Measurements from ENCODE around the gene C2orf92. TPM values are rescaled to one million over a fixed set of nuclear protein-coding genes. Genes with fewer than 3 reads are reported as not detected.

C2orf92 gene
- total RNA-seq, 2 donors from 2014 or later, result 21.3 to 47.1 TPM

DNA sequence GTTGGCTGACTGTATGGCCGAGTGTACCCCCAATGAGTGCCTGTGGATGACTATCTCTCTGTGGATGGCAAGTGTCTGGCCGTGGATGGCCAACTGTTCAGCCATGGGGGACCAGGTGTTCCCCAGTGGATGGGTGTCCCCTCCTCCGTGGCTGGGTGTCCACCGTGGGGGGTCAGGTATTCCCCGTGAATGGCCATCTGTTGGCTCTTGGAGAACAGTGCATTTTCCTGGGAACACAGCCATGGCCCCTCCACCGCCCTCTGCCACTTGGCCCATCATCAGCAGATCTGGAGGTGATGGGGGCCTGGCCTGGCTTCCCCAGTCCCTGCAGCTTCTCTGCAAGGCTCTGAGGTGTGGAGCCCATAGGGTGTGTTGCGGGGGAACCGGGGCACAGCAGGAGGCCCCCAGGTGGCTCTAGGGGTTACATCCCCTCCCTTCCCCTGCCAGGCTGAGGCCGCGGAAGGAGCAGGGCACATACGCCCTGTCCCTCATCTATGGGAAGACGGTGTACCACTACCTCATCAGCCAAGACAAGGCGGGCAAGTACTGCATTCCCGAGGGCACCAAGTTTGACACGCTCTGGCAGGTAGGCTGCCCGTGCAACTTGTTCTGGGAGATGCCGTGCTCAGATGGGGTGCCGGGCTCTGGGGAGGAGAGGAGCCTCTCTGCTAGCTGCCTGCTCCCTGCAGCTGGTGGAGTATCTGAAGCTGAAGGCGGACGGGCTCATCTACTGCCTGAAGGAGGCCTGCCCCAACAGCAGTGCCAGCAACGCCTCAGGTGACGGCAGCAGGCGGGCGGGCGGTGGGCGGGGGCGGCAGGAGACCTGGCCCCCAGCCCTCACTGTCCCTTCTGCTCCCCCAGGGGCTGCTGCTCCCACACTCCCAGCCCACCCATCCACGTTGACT lies 63.2 kb downstream of the C2orf92 start:
- no peak overlapping the region for H3K4me3 ChIP-seq
- TF ChIP-seq, protein P1, sequence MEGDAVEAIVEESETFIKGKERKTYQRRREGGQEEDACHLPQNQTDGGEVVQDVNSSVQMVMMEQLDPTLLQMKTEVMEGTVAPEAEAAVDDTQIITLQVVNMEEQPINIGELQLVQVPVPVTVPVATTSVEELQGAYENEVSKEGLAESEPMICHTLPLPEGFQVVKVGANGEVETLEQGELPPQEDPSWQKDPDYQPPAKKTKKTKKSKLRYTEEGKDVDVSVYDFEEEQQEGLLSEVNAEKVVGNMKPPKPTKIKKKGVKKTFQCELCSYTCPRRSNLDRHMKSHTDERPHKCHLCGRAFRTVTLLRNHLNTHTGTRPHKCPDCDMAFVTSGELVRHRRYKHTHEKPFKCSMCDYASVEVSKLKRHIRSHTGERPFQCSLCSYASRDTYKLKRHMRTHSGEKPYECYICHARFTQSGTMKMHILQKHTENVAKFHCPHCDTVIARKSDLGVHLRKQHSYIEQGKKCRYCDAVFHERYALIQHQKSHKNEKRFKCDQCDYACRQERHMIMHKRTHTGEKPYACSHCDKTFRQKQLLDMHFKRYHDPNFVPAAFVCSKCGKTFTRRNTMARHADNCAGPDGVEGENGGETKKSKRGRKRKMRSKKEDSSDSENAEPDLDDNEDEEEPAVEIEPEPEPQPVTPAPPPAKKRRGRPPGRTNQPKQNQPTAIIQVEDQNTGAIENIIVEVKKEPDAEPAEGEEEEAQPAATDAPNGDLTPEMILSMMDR (IDR thresholded peaks at IDR 0.05), result no peak
- TF ChIP-seq POLR2A (IDR thresholded peaks at IDR 0.05), result no peak
- DNase-seq (no peak), ATAC-seq (no peak)
- 89 to 100% methylated on average over 1 to 28 of the region's 28 CpGs for WGBS, 2 donors
- H3K27ac ChIP-seq, result no peak overlapping the region
- H3K4me1 ChIP-seq, result no peaks in the 10 kb centered on the region
- H3K27me3 ChIP-seq, result no peaks in the 10 kb centered on the region
- peaks cover 0 to 11% (median 0%) of the 10 kb centered on the region in 3 donors for H3K9me3 ChIP-seq
- intact Hi-C loops (cut with DNase I), result loop anchor here (10.0 kb wide), 1 partner anchor 652 kb away; no protein-coding TSS in a partner anchor
- no peaks in the 10 kb centered on the region for H3K36me3 ChIP-seq (replicated peaks in 1 of 2; ENCODE audit: insufficient read depth in 1 of 2, low read depth in 2 of 2)

DNA sequence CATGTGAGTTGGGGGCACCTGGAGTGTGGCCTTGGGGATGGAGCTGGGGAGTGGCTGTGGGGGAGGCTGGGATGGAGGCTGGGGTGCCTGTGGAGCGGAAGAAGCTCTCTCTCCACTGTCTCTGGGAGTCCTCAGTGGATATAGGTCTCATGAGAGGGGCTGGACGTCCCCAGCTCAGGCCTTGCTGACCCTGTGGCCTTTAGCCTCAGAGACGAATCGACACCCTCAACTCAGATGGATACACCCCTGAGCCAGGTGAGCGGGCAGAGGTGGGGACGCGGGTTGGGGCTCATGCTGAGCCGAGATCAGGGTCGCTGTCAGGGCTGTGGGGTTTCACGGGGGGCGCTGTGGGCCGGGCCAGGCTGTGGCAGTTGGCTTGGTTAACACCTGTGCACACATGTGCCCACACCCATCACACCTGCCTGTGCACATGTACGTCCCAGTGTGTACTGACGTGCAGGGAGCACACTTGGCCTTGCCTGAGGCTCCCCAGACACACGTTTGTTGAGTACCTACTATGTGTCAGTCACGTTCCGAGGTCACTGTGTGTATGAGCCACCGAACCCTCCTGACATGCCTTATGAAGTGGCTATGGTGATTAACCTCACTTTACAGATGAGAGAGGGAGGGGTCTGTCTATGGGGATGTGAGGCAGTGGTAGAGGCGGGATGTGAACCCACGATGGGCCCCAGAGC lies 64.0 kb downstream of the C2orf92 start:
- TF ChIP-seq POLR2A (IDR thresholded peaks at IDR 0.05), result no peak
- TF ChIP-seq, protein P1 (IDR thresholded peaks at IDR 0.05), result no peak
- peaks cover 0 to 11% (median 0%) of the 10 kb centered on the region in 3 donors for H3K9me3 ChIP-seq
- H3K4me3 ChIP-seq, result no peak overlapping the region
- ATAC-seq (no peak), DNase-seq (no peak)
- no peak overlapping the region for H3K27ac ChIP-seq
- H3K4me1 ChIP-seq, result no peaks in the 10 kb centered on the region
- intact Hi-C loops (cut with DNase I), result loop anchor here (10.0 kb wide), 1 partner anchor 651 kb away; no protein-coding TSS in a partner anchor
- H3K27me3 ChIP-seq, result no peaks in the 10 kb centered on the region
- 68 to 75% methylated on average over 12 to 19 of the region's 20 CpGs for WGBS, 2 donors
- no peaks in the 10 kb centered on the region for H3K36me3 ChIP-seq (replicated peaks in 1 of 2; ENCODE audit: insufficient read depth in 1 of 2, low read depth in 2 of 2)

DNA sequence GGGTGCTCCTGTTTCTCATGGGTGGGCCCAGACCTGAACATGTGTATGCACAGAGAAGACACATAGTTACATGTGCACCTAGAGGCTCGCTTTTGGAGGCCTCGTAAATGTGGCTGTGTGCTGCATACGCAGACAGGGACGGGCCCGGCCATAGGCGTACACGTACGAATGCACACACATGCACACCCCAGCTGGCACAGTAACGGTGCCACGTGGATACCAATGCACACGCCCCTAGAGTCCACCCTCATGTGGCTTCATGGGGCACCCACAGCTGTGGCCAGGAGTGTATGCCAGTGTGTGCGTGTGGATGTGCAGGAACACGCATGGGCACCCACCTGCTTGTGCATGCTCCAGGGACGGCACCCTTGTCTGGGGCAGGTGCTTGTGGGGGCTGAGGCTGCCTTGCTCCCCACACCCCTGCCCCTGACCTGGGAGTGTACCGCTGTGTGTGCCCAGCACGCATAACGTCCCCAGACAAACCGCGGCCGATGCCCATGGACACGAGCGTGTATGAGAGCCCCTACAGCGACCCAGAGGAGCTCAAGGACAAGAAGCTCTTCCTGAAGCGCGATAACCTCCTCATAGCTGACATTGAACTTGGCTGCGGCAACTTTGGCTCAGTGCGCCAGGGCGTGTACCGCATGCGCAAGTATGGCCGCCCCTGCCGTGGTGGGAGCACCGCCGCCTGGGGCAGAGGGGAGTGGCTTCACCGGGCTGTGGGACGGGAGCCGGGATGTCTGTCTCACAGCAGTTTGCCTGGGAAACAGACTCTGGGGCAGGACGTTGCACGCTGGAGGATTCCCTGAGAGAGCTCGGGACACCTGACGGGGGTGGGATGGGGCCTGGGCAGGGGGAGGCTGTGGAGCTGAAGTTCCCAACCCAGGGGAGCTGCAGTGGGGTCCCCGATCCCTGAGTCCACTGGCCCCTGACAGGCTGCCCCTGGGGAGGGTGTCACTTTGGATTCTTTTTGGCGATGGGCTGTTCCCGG lies 64.8 kb downstream of the C2orf92 start:
- intact Hi-C loops (cut with DNase I), result loop anchor here (10.0 kb wide), 1 partner anchor 650 kb away; no protein-coding TSS in a partner anchor
- Histone ChIP-seq H3K27me3 (no peaks in the 10 kb centered on the region), H3K9me3 (peaks cover 0 to 11% (median 0%) of the 10 kb centered on the region in 3 donors), H3K4me1 (no peaks in the 10 kb centered on the region), H3K36me3 (replicated peaks in 1 of 2; ENCODE audit: insufficient read depth in 1 of 2, low read depth in 2 of 2) (no peaks in the 10 kb centered on the region), H3K4me3 (no peak overlapping the region), H3K27ac (no peak overlapping the region)
- WGBS, 2 donors, result 87 to 89% methylated on average over 25 to 44 of the region's 44 CpGs
- ATAC-seq (no peak), DNase-seq (no peak)
- TF ChIP-seq POLR2A (IDR thresholded peaks at IDR 0.05), result no peak
- TF ChIP-seq, protein P1 (IDR thresholded peaks at IDR 0.05), result no peak

DNA sequence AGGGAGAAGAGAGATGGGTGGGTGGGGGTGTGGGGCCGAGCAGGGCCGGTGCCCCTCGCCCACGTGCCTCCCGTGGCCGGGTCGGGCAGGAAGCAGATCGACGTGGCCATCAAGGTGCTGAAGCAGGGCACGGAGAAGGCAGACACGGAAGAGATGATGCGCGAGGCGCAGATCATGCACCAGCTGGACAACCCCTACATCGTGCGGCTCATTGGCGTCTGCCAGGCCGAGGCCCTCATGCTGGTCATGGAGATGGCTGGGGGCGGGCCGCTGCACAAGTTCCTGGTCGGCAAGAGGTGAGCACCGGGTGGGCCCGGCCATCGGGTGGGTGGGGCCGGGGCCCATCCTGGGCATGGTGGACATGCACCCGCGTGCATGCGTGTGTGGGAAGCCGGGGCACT lies 65.6 kb downstream of the C2orf92 start:
- no peaks in the 10 kb centered on the region for H3K36me3 ChIP-seq (replicated peaks in 1 of 2; ENCODE audit: insufficient read depth in 1 of 2, low read depth in 2 of 2)
- no peak for ATAC-seq
- no peak for TF ChIP-seq POLR2A (IDR thresholded peaks at IDR 0.05)
- TF ChIP-seq, protein P1 (IDR thresholded peaks at IDR 0.05), result no peak
- no peak overlapping the region for H3K4me3 ChIP-seq
- H3K9me3 ChIP-seq, result peaks cover 0 to 6% (median 0%) of the 10 kb centered on the region in 3 donors
- WGBS, 2 donors, result 89 to 92% methylated on average over 26 to 28 of the region's 29 CpGs
- H3K27me3 ChIP-seq, result no peaks in the 10 kb centered on the region
- no peak overlapping the region for H3K27ac ChIP-seq
- intact Hi-C loops (cut with DNase I), result loop anchor here (10.0 kb wide), 1 partner anchor 650 kb away; no protein-coding TSS in a partner anchor
- DNase-seq, result no peak
- H3K4me1 ChIP-seq, result no peaks in the 10 kb centered on the region
